SJCRH30 (cell line): ENCODE measurements around the gene CHD9. TPM values are rescaled to one million over a fixed set of nuclear protein-coding genes. Genes with fewer than 3 reads are reported as not detected.
"Not testable (repeated sequence)": the region's sequence is repeated elsewhere in the genome, so short reads cannot be mapped to it uniquely, and the experiment has no call there.

Source experiments
- DNase-seq, 2 experiments: peaks; one replicate each; pipeline ENCODE4 v3.0.0-alpha.2; 2015 to 2020
- H3K27ac ChIP-seq: fragments of 250-450 bp; sonication (Bioruptor Pico); 2 replicates; pipeline ENCODE4 v1.5.1; 2020; ENCODE audit warnings: mild to moderate bottlenecking, moderate library complexity
- H3K27me3 ChIP-seq: fragments of 250-450 bp; sonication (Bioruptor Pico); 2 replicates; pipeline ENCODE4 v1.5.1; 2020; ENCODE audit warnings: mild to moderate bottlenecking, moderate library complexity
- H3K36me3 ChIP-seq: fragments of 250-450 bp; sonication (Bioruptor Pico); 2 replicates; pipeline ENCODE4 v1.5.1; 2020; ENCODE audit warnings: mild to moderate bottlenecking, moderate library complexity
- H3K4me1 ChIP-seq: fragments of 250-450 bp; sonication (Bioruptor Pico); 2 replicates; pipeline ENCODE4 v1.5.1; 2020; ENCODE audit warnings: mild to moderate bottlenecking, moderate library complexity
- H3K4me3 ChIP-seq: fragments of 250-450 bp; sonication (Bioruptor Pico); 2 replicates; pipeline ENCODE4 v1.5.1; 2020; ENCODE audit warnings: mild to moderate bottlenecking, moderate library complexity
- H3K9me3 ChIP-seq: fragments of 250-450 bp; sonication (Bioruptor Pico); replicated peaks from 2 replicates; pipeline ENCODE4 v1.5.1; 2020; ENCODE audit warnings: mild to moderate bottlenecking, moderate library complexity
- total RNA-seq: library from RNA; depleted of rRNA; stranded (reverse); fragments of >200 nt; shearing (Covaris generic); gene quantifications from 2 replicates; pipeline ENCODE4 v1.2.3, GENCODE V29; 2014

CHD9 gene
- total RNA-seq, 1 experiment from 2014 or later: 62.3 TPM

DNA sequence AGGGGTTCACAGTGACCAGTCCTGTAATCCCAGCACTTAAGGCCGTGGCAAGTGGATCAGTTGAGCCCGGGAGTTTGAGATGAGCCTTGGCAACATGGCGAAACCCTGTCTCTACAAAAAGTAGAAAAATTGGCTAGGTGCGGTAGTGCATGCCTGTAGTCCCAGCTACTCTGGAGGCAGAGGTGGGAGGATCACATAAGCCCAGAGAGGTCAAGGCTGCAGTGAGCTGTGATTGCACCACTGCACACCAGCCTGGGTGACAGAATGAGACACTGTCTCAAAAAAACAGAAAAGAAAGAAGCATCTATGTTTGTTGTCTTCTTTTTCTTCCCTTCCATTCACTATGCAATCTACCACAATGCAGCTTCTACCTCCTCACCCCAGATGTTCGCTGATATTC lies 227.5 kb downstream of the CHD9 start:
- Histone ChIP-seq H3K4me3 (no peak overlapping the region), H3K4me1 (no peaks in the 10 kb centered on the region), H3K27ac (no peak overlapping the region), H3K27me3 (no peaks in the 10 kb centered on the region), H3K36me3 (peaks cover 66% of the 10 kb centered on the region), H3K9me3 (no peaks in the 10 kb centered on the region)
- DNase-seq: no peak

DNA sequence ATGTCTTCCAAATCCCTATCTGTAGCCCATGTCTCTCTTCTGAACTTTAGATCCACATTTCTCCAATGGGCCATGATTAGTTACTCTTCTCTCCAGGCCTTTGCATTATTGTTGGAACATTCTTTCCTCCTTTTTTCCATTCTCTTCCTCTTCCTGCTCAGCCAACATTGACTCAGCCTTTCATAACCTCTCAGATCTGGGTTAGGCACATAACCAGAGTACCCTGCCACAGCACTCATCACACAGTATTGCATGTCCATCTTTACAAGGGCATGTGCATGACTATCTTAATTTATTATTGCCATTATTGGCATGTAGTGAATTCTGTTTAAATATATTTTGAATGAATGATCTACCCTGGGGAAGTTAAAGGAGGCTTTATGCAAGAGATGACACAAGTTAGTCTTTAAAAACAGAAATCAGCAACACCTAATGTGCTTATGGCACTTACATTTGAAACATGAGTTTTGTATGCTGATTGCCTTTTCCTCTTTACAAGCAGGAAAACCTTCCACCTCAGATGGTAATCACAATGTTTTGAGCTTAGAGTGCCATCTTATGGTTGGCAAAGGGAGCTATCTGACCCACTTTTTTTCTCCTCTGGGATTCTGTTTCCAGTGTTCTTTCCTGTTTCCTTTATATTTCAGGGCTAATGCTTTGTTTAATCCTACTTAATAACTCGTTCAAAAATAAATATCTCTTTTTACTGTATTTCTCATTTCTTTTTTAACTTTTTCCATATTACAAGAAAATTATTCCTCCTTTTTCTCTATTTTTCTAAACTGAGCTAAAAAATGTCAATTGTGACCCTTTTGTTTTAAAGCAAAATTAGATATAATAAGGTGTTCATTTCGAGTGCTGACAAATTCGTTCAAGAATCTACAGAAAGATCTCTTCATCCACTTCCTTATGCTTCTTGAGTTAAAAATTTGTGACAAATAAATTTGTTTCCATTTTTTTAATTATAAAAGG lies 228.5 kb downstream of the CHD9 start:
- Histone ChIP-seq H3K4me1 (no peaks in the 10 kb centered on the region), H3K9me3 (no peaks in the 10 kb centered on the region), H3K27me3 (no peaks in the 10 kb centered on the region), H3K36me3 (peaks cover 66% of the 10 kb centered on the region), H3K4me3 (no peak overlapping the region), H3K27ac (no peak overlapping the region)
- peak in 1 of 2 experiments; percentile 70 for DNase-seq

DNA sequence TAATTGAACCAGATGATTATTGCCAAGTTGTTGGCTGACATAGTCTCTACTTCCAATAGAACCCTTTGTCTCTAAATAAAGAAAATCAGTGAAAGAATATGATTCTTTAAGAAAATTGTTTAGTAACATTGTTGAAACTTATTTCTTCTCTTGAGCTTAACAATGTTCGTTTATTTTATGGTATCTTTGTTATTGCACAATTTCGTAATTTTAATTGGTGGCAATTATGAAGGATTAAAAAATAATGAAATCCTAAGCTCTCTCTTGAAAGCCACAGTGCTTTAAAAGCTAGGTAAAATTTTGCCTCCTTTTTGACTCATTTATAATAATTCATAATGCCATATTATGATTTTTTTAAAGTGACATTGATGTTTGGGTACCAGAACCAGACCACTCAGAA lies 230.4 kb downstream of the CHD9 start:
- peaks cover 73% of the 10 kb centered on the region for H3K36me3 ChIP-seq

DNA sequence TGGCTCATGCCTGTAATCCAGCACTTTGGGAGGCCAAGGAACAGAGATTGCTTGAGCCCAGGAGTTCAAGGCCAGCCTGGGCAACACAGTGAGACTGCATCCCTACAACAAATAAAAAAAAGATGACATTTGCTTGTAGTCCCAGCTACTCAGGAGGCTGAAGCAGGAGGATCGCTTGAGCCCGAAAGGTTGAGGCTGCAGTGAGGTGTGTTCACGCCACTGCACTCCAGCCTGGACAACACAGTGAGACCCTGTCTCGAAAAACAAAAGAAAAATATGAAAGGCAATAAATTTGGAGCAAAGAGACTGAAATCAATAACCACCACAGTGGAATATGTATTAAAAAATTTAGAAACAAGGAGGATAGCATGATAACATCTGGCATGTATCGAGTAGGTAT lies 235.7 kb downstream of the CHD9 start:
- no peaks in the 10 kb centered on the region for H3K4me1 ChIP-seq
- H3K27ac ChIP-seq: no peak overlapping the region
- H3K27me3 ChIP-seq: no peaks in the 10 kb centered on the region
- H3K4me3 ChIP-seq: no peak overlapping the region
- peaks cover 80% of the 10 kb centered on the region for H3K36me3 ChIP-seq
- no peak for DNase-seq
- no peaks in the 10 kb centered on the region for H3K9me3 ChIP-seq

More for the DNA sequence above, 230.4 kb downstream of the CHD9 start:
- no peak overlapping the region for H3K4me3 ChIP-seq
- no peaks in the 10 kb centered on the region for H3K4me1 ChIP-seq
- DNase-seq: no peak
- no peak overlapping the region for H3K27ac ChIP-seq
- no peaks in the 10 kb centered on the region for H3K27me3 ChIP-seq
- H3K9me3 ChIP-seq: no peaks in the 10 kb centered on the region

DNA sequence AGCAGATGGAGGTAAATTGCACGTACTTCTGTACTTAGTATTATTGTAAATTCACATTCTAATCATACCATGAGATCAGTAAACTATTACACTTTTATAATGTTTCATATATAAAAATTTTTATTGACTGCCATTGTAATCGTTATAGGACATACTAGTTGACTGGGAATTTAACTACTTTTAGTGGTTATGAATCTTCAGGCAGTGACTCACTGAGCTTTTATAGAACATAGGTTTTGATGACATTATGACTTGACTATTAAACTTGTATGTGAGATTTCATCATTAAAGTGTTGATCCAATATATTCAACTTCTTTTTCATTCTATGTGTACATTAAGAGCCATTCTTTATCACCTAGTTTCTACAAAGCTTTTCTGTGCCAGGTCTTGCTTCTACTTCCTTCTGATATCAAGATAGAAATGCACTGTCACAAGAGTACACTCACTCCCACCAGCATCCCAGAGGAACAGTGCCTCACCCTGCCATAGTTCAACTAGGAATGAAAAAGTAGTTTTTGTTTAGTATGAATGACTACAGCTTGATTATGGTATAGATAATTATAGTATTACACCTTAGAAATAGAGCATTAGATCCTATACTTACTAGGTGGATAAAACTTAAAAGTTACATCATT lies 237.1 kb downstream of the CHD9 start:
- Histone ChIP-seq H3K36me3 (peaks cover 82% of the 10 kb centered on the region), H3K4me1 (no peaks in the 10 kb centered on the region), H3K27me3 (no peaks in the 10 kb centered on the region), H3K27ac (no peak overlapping the region), H3K9me3 (no peaks in the 10 kb centered on the region), H3K4me3 (no peak overlapping the region)
- no peak for DNase-seq

DNA sequence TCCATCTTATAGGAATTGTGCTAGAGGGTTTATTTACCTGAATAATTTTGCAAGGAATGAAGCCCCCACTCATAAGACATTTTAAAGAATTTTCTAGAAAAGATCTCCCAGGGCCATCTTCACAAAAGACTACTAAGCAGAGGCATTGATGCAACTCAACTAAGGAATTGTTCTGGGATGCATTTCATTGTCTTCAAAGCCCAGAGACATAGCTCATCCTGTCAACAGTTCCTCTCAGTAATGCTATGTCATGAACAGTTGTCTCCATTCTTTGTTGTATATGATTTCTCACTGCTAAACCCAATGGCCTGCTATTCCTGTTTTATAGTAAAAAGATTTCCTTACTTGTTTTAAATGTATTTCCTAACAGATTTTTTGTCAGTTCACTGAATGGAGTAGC lies 242.7 kb downstream of the CHD9 start:
- Histone ChIP-seq H3K36me3 (peaks cover 79% of the 10 kb centered on the region), H3K4me1 (no peaks in the 10 kb centered on the region), H3K27me3 (no peaks in the 10 kb centered on the region), H3K9me3 (no peaks in the 10 kb centered on the region), H3K27ac (no peak overlapping the region), H3K4me3 (no peak overlapping the region)
- DNase-seq: no peak

DNA sequence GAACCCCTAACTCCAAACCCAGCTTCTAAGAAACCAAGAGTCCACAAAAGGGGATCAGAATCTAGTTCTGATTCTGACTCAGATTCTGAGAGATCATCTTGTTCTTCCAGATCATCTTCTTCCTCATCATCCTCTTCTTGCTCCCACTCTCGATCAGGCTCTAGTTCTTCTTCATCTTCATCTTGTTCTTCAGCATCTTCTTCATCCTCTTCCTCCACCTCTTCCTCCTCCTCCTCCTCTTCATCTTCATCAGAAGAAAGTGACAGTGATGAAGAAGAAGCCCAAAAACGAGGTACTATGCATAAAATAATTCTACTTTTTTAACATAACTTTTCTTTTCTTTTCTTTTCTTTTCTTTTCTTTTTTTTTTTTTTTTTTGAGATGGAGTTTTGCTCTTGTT lies 249.5 kb downstream of the CHD9 start:
- Histone ChIP-seq H3K4me3 (no peak overlapping the region), H3K27me3 (no peaks in the 10 kb centered on the region), H3K4me1 (no peaks in the 10 kb centered on the region), H3K36me3 (peaks cover 78% of the 10 kb centered on the region), H3K27ac (no peak overlapping the region), H3K9me3 (no peaks in the 10 kb centered on the region)
- no peak for DNase-seq

DNA sequence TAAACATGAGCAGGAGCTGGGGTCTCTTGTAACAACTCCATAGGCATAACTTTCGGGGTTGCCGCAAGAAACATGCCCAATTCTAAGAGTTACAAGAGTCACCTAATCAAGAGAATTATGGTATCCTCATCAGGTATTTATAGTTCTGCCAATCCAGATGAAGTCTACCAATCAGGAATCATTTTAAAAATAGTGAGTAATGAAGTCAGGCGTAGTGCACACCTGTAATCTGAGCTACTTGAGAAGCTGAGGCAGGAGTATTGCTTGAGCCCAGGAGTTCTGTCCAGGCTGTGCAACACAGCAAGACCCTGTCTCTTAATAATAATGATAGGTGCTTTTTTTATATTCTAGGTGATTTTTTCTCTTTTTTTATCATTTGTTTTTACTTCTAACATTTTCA lies 251.0 kb downstream of the CHD9 start:
- no peaks in the 10 kb centered on the region for H3K9me3 ChIP-seq
- peaks cover 77% of the 10 kb centered on the region for H3K36me3 ChIP-seq
- H3K27ac ChIP-seq: no peak overlapping the region
- no peaks in the 10 kb centered on the region for H3K27me3 ChIP-seq
- H3K4me3 ChIP-seq: no peak overlapping the region
- no peak for DNase-seq
- H3K4me1 ChIP-seq: no peaks in the 10 kb centered on the region

DNA sequence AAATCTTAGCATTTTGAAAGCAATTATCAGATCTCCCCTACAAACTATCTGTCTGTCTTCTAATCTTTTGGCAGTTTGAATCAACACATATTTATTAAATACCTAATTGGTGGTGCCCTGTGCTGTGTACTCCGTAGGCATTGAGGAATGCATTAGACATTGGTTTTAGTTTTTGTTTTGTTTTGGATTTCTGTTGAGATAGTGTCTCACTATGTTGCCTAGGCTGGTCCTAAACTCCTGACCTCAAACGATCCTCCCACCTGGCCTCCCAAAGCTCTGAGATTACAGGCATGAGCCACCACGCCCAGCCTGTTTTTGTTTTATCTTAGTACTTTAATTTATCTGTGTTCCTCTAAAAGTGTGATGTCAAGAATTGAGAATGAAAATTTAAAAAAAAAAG lies 254.7 kb downstream of the CHD9 start:
- DNase-seq: no peak
- H3K27me3 ChIP-seq: no peaks in the 10 kb centered on the region
- no peaks in the 10 kb centered on the region for H3K9me3 ChIP-seq
- no peak overlapping the region for H3K4me3 ChIP-seq
- no peak overlapping the region for H3K27ac ChIP-seq
- H3K4me1 ChIP-seq: no peaks in the 10 kb centered on the region
- H3K36me3 ChIP-seq: peaks cover 81% of the 10 kb centered on the region

DNA sequence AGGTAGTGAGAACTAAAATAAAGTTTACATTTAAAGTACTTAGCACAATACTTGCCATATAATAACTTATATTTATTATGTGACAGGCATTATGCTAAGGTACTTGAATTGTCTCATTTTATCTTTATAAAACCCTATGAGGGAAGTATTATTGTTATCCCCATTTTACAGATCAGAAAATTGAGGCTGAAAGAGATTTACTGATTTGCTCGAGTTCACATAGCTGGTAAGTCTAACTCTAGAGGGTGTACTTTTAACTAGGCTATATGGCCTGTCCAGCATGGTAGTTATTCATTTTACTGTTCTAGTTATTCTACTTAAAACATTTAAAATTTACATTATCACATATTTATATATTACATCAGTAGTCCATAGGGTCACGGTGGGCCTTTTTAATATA lies 266.2 kb downstream of the CHD9 start:
- no peaks in the 10 kb centered on the region for H3K9me3 ChIP-seq
- no peaks in the 10 kb centered on the region for H3K4me1 ChIP-seq
- no peaks in the 10 kb centered on the region for H3K27me3 ChIP-seq
- H3K27ac ChIP-seq: no peak overlapping the region
- DNase-seq: no peak
- no peak overlapping the region for H3K4me3 ChIP-seq
- peaks cover 88% of the 10 kb centered on the region for H3K36me3 ChIP-seq

DNA sequence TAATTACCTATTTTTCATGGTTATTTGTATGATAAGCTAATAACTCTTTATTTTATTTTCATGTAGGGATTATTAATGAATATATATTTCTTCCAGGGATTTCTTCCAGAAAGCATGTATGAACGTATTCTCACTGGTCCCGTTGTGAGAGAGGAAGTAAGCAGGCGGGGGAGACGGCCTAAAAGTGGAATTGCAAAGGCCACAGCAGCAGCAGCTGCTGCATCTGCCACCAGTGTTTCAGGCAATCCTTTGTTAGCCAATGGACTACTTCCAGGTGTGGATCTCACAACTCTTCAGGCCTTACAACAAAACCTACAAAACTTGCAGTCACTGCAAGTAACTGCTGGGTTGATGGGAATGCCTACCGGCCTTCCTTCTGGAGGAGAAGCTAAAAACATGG lies 269.1 kb downstream of the CHD9 start:
- Histone ChIP-seq H3K36me3 (peaks cover 65% of the 10 kb centered on the region), H3K4me1 (no peaks in the 10 kb centered on the region), H3K4me3 (no peak overlapping the region), H3K27me3 (no peaks in the 10 kb centered on the region), H3K9me3 (no peaks in the 10 kb centered on the region), H3K27ac (no peak overlapping the region)
- DNase-seq: no peak

DNA sequence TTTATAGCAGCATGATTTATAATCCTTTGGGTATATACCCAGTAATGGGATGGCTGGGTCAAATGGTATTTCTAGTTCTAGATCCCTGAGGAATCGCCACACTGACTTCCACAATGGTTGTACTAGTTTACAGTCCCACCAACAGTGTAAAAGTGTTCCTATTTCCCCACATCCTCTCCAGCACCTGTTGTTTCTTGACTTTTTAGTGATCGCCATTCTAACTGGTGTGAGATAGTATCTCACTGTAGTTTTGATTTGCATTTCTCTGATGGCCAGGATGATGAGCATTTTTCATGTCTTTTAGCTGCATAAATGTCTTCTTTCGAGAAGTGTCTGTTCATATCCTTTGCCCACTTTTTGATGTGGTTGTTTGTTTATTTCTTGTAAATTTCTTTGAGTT lies 276.2 kb downstream of the CHD9 start:
- not testable (repeated sequence) for DNase-seq, H3K36me3 ChIP-seq, H3K9me3 ChIP-seq, H3K4me3 ChIP-seq, H3K4me1 ChIP-seq, H3K27ac ChIP-seq, H3K27me3 ChIP-seq

DNA sequence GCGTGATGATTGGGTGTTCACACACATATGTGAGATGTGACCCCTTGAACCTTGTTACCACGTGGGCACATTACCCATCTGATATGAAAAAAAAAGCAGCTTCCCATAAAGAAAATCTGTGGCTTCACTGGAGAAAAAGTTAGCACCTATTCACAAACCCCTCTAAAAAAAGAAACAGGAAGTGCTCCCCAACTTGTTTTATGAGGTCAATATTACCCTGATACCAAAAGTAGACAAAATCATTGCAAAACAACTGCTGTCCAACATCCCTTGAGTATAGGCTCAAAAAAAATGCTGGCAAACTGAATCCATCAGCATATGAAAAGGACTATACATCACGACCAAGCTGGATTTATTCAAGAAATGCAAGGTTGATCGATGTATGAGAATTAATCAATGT lies 279.8 kb downstream of the CHD9 start:
- H3K36me3 ChIP-seq: no peaks in the 10 kb centered on the region
- no peak overlapping the region for H3K4me3 ChIP-seq
- 0 out of 2 replicates have a peak, but pooled peaks cover 5% of the 10 kb centered on the region for H3K9me3 ChIP-seq
- no peak overlapping the region for H3K27ac ChIP-seq
- no peaks in the 10 kb centered on the region for H3K27me3 ChIP-seq
- no peaks in the 10 kb centered on the region for H3K4me1 ChIP-seq
- DNase-seq: no peak

DNA sequence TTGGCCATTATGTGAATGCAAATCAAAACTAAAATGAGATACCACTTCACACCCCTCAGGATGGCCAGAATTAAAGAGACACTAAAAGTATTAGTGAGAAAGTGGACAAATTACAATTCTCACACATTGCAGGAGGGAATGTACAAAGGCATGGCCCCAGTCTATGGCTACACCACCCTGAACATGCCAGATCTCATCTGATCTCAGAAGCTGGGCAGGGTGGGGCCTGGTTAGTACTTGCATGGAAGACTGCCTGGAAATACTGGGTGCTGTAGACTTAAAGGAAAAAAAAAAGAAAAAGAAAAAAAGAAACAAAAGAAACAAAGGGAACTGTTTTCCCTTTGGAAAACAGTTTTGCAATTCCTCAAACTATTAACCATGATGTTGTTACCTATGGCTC lies 282.5 kb downstream of the CHD9 start:
- no peaks in the 10 kb centered on the region for H3K9me3 ChIP-seq
- no peak for DNase-seq
- H3K27me3 ChIP-seq: no peaks in the 10 kb centered on the region
- H3K4me3 ChIP-seq: no peak overlapping the region
- H3K4me1 ChIP-seq: no peaks in the 10 kb centered on the region
- no peaks in the 10 kb centered on the region for H3K36me3 ChIP-seq
- H3K27ac ChIP-seq: no peak overlapping the region

DNA sequence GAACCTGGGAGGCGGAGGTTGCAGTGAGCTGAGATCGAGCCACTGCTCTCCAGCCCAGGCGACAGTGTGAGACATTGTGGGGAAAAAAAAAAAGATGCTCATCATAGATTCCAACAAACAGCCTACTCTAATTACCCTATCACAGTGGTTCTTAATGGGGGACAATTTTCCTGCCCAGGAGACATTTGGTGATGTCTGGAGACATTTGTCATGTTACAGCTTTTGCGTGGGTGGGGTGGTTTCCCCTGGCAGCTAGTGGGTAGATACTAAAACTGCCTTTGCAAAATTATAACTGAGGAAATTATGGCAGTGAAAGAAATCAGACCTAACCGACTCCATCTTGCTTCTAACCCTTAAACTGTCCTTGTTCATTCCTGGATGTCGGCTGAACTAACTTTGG lies 287.0 kb downstream of the CHD9 start:
- Histone ChIP-seq H3K9me3 (0 out of 2 replicates have a peak, but pooled peaks cover 4% of the 10 kb centered on the region), H3K27me3 (no peaks in the 10 kb centered on the region), H3K4me3 (no peak overlapping the region), H3K4me1 (no peaks in the 10 kb centered on the region), H3K36me3 (no peaks in the 10 kb centered on the region), H3K27ac (no peak overlapping the region)
- no peak for DNase-seq
